GM18498 (cell line): ENCODE measurements around the gene ZNF438.
A peak's percentile ranks its signal among the peaks of the same experiment; 100 is the strongest.
"Not testable (repeated sequence)": the region's sequence is repeated elsewhere in the genome, so short reads cannot be mapped to it uniquely, and the experiment has no call there.

Source experiments
- ATAC-seq: cut with Tn5 transposase; IDR thresholded peaks from one replicate; pipeline ENCODE4 v1.9.1; 2021; ENCODE audit warnings: mild to moderate bottlenecking, moderate library complexity; ENCODE audit not compliant: unreplicated experiment

Gene ZNF438

DNA sequence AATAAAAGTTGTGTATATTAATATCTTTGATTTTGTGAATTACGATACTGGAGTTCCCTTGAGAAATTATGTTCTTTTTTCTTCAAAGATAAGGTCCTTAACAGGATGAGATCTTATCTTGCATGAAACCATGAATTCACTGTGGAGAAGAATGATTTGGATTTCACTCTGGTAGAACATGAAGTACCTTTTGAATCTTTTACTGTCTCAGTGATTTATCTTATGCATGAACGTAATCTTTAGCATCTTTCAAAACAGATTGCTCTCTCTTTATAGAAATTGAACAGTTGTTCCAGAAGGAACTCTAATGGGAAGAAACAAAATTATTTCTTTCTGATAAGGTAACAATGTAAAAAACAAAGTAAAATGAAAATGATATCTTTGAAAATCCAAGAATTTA is 11.0 kb upstream of the ZNF438 start:
- ATAC-seq = no peak

DNA sequence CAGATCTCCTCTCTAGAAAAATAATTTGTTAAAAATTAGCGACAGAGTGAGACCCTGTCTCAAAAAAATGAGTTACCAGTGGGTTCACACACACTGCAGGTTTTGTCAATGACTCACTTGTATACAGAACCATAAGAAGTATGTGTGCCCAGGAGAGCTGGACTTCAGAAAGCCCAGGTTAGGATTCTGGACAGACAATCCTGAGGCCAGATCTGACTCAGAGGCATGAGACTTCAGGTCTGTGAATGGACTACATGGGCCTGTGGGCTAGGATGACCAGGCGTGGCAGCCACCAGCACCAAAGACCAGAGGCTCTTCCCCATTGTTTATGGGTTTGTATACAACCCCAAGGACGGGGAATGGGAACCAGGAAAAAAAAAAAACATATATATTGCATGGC is 9.3 kb upstream of the ZNF438 start:
- ATAC-seq = no peak

DNA sequence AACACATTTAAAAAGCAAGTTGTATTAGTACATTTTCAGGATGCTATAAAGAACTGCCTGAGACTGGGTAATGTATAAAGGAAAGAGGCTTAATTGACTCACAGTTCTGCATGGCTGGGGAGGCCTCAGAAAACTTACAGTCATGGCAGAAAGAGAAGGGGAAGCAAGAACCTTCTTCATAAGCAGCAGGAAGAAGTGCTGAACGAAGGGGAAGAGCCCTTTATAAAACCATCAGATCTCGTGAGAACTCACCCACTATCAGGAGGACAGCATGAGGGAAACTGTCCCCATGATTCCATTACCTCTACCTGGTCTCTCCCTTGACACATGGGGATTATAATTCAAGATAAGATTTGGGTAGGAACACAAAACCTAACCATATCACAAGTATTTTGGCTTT is 7.3 kb upstream of the ZNF438 start:
- not testable (repeated sequence) for ATAC-seq

DNA sequence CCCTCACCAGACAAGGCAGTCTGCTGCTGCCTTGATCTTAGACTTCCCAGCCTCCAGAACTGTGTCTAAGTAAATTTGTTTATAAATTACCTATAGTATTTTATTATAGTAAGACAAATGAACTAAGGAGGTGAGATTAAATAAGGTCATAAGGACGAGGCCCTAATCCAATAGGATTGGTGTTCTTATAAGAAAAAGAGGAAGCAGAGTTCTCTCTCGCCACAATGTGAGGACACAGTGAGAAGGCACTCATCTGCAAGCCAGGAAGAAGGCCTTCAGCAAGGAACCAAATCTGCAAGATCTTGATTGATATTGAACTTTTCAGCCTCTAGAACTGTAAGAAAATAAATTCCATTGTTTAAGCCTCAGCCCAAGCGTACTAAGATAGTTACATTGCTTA is 6.1 kb upstream of the ZNF438 start:
- ATAC-seq = no peak

DNA sequence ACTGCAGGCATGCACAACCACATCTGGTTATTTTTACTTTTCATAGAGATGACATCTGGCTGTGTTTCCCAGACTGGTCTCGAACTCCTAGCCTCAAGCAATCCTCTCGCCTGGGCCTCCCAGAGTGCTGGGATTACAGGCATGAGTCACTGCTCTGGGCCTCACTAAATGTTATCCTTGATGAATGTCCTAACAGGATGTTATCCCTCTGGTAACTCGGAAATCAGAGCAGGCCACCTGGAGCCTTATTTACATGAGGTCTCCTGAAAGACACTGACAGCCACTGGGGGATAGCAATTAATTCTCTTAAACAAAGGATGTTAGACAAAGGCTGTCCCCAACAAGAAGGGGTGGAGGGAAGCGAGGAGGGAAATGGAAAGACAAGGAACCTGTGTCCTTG is 4.5 kb upstream of the ZNF438 start:
- no peak for ATAC-seq

DNA sequence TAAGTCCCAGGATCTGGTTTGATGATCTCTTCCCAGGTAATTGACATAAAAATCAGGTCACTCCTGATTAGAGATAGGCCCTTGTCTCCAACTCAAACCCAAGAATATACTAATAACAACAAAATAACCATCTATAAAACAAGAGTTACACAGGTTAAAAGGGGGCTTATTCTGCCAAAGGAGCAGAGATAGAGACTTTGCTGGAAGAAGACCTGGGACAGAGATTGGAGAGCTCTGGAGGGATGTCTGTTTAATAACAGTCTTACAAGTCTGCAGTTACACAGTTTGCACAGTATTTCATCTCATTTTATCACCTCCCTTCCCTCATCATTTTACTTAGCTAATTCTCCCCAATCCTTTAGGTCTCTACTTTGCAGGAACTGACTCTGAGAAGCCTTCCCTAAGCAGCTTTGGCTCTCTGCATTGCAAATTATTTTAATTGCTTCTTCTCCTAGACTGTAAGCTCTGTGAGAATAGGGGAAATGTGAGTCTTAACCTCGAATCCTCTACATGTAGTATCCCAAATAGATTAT is 3.7 kb upstream of the ZNF438 start:
- ATAC-seq = no peak

DNA sequence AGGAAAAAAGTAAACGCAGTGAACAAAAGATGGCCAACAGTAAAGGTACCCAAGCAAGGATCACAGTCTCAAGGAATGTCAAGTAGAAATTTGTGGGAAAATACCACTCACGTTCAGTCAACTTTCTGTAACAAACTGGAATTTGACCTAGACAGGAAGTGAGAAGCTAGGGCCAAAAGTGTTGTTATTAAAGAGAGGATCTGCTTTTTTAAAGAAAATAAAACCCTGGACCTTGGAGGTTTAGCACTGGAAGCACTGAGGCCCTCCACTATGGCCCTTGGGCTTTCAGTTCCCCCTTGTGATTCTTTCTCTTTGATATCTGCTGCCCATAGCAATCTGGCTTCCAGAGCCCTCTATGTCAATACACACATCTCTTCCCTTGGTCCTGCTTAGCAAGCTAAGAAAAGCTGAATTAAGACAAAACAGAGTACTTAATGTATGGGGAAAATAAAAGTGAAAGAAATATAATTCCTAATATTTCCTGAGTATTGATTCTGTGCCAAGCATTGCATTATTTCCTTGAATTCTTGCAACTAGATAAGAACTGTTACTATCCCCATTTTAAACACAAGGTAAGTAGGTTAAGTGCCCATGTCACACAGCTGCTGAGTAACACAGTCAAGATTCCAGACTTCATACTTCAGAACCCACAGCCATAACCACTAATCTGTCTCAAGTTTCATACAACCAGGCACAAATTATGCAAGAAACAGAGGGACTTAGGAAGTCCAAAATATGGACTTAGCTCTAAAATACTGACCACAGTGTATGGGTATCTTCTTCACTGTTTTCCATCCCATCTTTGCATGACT is 2.6 kb upstream of the ZNF438 start:
- no peak for ATAC-seq

DNA sequence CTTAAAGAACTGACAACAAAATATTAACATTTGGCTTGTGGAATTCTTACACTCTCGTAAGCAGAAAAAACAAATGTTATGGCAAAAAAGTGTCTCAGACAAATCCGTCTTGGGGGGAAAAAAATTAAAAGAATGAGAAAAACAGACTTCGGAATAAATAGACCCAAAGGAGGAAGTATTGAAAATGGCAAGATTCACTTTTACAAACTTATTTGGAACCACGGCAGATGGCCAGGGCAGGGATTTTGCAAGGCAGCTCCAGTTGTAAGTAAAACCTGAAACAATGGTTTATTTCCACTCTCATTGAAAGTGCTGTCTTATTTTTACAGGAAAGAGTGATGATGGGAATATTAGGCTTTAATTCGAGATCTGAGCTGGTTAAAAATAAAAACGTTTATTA is 1.5 kb upstream of the ZNF438 start:
- ATAC-seq = no peak

DNA sequence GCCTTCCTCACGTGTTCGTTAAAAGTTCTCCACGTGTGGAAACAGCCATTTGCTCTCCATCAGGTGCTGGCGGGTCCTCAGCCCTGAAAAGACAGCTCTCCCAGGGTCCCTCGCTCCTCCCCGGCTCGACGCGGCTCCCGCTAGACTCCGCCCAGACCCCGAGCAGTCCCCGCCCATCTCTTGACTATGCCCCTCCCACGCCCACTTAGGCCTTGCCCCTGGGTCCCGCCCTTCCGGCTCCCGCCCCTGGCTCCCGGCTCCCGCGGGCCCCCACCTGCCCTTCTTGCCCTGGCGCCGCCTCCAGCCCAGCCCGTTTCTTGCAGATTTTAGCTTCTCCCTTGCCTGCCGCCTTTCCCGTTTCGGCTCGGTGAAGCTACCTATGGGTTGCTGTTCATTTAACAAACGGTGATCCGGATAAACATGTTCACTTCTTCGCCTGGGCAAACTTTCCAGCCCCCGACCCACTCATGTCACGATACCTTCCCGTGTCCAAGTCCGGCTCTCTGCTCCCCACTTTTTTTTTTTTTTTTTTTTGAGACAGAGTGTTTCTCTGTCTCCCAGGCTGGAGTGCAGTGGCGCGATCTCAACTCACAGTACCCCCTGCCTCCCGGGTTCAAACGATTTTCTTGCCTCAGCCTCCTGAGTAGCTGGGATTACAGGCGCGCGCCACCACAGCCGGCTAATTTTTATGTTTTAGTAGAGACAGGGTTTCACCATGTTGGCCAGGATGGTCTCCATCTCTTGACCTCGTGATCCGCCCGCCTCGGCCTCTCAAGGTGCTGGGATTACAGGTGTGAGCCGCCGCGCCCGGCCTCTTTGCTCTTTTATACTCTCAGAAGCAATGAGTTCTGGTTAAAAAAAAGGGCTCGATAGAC is 830 bp upstream of the ZNF438 start:
- ATAC-seq = peak; percentile 87

DNA sequence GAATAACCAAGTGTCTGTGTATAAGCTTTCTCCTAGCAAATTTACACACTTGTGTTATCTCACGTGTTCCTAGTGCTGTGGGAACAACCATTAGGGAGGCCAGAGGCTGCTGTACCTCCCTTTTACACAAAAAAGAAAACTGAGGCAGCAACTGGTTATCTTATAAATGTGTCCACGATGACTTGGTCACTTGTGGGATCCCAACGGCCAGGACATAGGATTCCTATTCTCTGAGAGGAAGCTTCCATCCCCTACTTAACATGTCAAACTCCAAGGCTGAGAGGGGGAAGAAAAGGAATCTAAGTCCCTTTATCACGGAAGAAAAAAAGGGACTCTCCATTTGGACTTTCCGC is 484 bp downstream of the ZNF438 start:
- no peak for ATAC-seq

DNA sequence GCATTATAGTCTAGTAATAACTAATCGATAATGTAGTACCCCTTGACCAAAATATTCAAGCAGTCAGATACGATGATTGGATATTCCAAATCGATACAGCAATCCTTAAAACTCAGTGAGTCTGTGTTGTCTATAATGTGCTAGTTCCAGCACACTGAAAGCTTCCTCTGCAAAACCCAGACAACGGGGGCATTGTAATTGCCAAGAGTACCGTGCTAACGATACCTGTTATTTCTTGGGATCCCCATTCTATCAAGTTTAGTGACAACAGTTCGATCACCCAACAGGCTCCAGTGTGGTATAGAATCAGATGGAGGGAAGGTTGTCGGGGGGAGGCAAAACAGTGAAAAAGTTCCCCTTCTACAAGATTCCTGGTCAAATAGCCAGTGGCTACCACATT is 865 bp downstream of the ZNF438 start:
- ATAC-seq = no peak

DNA sequence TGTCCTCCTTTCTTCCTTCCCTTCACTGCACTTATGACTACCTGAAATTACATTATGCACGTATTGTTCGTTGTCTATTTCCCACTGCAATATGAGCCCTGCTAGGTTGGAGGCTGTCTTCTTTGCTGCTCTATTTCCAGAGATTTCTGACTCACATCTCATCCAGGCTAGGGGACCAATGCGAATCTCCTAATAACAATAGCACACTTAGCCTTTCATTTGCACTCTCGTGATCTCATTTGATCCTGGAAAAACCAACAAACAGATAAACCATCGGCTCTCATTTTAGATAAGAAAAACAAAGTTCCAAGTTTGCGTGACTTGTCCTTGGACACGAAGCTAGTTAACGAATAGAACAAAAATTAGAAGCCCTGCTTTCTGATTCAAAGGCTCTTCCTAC is 1.4 kb downstream of the ZNF438 start:
- ATAC-seq = no peak

DNA sequence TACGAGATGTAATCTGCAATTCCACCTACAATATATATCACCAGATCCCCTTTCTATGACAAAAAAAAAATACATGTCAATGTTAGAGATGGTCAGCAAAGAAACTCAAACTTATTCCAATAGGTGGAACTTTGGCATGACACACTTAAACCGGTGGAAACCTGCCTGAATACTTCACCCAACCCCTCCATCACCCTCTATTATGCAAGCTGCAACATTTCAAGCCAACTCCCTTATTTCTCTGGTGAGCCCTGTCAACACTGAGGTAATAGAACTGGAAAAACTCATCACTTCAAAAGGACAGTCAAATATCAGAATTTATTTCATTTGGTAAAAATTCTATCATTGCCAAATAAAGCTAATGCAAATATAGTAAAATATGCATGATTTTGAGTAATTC is 3.6 kb downstream of the ZNF438 start:
- no peak for ATAC-seq

DNA sequence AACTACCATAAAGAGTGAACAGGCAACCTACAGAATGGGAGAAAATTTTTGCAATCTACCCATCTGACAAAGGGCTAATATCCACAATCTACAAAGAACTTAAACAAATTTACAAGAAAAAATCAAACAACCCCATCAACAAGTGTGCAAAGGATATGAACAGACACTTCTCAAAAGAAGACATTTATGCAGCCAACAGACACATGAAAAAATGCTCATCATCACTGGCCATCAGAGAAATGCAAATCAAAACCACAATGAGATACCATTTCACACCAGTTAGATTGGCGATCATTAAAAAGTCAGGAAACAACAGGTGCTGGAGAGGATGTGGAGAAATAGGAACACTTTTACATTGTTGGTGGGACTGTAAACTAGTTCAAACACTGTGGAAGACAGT is 5.4 kb downstream of the ZNF438 start:
- not testable (repeated sequence) for ATAC-seq

DNA sequence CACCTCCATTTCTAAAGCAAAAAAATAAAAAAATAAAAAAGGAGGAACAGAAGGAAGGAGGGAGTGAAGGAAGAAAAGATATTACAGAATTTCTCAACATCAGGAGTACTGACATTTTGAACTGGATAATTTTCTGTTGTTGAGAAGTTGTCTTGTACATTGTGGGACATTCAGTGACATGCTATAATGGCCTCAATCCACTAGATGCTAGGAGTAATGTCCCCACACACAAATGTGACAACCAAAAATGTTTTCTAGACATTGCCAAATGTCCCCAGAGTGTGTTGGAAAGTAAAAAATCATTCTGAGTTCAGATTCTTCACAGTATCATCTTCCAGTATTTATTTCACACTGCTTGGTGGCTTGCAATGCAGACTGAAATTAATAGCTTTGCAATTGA is 6.5 kb downstream of the ZNF438 start:
- no peak for ATAC-seq

DNA sequence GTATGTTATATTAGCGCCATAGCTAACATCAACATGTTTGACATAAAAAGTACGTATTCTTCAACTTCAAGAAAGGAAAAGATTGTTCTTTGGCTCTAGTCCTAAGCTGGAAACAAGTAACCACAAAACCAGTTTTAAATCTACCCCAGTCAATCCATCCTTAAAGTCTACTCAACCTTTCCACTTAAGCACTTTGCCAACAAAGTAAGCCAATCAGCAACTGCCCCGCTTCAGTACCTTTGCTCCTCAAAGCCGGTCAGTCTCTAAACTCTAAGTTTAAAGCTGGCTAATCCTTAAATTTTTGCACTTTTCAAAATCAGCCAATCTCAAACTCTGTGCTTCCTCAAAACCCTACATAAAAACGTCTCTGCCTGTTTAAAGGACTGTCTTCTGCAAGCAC is 8.1 kb downstream of the ZNF438 start:
- no peak for ATAC-seq

DNA sequence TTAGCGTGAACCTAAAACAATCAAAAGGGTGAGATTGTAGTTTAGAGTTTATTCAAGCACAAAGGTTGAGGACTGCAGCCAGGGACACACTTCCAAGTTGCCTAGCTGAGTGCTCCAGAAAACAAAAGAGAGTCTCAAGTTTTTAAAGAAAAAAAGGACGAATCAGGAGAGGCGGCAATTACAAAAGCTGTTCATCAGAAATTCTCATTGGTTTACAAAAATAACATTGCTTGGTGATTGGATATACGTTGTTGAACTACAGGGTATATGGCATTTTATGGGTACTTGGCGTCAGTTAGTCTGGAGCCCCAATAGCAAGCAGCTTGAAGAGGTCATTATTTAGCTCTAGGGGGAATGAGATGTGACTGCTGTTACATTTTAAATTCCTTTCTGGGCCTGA is 11.5 kb downstream of the ZNF438 start:
- ATAC-seq = no peak

DNA sequence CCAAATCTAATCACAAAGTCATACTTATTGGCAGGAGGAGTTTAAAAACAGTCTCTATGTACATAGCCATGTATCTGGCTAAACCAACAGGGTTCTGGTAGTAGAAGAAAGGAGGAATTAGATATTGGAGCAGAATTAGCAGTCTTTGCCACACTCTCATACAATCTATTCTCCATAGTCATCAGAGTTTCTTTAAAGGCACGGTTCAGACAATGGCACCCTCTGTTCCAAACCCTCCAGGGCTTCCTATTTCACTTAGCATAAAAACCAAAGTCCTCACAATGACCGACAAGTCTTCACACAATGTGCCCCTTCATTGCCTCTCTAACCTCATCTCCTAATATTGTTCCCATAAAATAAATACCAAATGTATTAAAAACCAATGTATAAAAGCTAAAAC is 12.7 kb downstream of the ZNF438 start:
- ATAC-seq = no peak

DNA sequence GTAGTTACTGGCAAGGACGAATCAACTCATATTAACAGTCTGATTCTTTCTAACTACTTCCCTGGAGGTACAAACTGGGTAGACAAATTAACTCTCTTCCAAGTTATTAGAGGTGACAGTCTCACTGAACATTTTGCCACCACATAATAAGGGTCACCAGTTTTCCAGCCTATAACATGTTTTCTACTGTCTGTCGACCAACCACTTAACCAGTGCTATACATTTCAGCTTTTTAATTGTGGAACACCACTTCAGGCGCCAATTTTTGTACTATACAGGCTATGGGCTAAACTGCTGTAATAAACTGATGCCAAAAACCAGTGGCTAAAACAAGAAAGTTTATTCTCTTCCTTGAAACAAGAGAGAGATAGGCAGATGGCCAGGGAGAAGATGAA is 13.3 kb downstream of the ZNF438 start:
- no peak for ATAC-seq

DNA sequence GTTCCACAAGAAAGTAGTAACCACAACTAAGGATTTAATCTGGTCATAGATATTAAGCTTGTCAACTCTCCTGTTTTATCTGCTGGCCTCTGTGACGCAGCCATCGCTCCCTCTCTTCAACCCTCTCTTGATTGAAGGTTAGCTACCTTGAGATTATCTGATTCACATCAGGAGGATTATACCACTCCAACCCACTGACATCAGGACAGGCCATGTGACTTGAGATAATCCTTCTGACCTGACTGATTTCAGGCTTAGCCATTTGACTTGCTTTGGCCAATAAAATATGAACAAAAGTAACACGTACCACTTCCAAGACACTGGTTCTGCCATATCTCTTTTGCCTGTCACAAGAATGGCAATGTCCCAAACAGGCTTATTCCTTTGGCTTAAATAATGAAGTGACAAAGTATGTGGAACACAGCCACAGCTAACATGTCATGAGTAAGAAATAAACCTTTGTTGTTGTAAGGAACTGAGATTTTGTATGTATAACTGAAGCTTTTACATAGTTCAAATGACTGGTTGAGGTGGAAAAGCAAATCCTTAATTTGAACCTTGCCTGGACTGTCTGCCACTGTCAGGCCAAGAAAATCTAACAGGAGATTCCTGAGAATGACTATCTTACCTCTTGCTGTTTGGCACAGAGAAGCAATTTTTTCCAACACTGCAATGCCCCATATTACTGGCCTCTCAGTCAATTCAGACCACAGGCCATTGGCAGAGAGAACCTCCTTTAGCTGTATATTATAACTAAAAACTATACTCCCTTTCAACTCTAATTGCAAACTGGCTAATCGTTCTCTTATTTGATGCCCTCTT is 13.9 kb downstream of the ZNF438 start:
- ATAC-seq = no peak

DNA sequence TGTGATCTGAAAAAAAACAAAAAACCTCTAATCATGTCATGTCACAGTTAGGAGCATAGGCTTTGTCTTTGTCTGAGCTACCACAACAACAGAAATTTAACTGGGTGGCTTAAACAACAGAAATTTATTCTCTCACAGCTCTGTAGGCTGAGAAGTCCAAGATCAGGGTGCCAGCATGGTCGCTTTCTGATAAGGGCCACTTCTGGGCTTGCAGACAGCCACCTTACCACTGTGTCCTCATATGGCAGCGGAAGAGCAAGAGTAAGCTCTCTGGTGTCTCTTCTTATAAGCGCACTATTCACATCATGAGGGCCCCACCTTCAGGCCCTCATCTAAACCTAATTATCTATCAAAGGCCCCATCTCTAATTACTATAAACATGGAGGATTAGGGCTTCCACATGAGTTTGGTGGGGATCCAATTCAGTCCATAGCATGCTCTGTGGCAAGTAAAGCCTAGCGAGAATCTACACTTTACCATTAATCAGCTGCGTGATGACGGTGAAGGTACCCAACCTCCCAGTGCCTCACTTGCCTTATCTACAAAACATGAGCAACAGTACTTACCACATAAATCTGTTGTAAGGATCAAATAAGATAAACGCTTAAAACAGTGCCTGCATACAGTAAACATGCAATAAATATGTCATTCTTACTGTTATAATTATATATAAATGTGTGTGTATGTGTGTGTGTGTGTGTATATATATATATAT is 17.3 kb downstream of the ZNF438 start:
- ATAC-seq = no peak
